Neuronal stem cell (in vitro differentiated cells): ENCODE data around the gene SLC23A3.

Source experiments
- DNase-seq: peaks from one replicate; pipeline ENCODE4 v3.0.0-alpha.2; 2013; ENCODE audit warnings: low spot score
- H2AFZ ChIP-seq: one replicate; pipeline ENCODE4 v1.6.1; 2013; ENCODE audit warnings: mild to moderate bottlenecking, low read length, inconsistent platforms
- H2AK5ac ChIP-seq: 2 replicates; pipeline ENCODE4 v1.6.1; 2013; ENCODE audit warnings: low read depth, mild to moderate bottlenecking, inconsistent platforms, low read length, moderate library complexity, mixed read lengths
- H2BK120ac ChIP-seq: 2 replicates; pipeline ENCODE4 v1.6.1; 2013; ENCODE audit warnings: low read depth, mild to moderate bottlenecking, inconsistent platforms, low read length, moderate library complexity, mixed read lengths
- H2BK12ac ChIP-seq: one replicate; pipeline ENCODE4 v1.6.1; 2013; ENCODE audit warnings: low read length, inconsistent platforms
- H2BK15ac ChIP-seq: 2 replicates; pipeline ENCODE4 v1.6.1; 2013; ENCODE audit warnings: mild to moderate bottlenecking, low read length, inconsistent platforms, mixed read lengths
- H2BK5ac ChIP-seq: one replicate; pipeline ENCODE4 v1.6.1; 2013; ENCODE audit warnings: inconsistent platforms, mild to moderate bottlenecking, low read length, moderate library complexity
- H3K14ac ChIP-seq: one replicate; pipeline ENCODE4 v1.6.1; 2013; ENCODE audit warnings: low read length, inconsistent platforms
- H3K18ac ChIP-seq: 2 replicates; pipeline ENCODE4 v1.6.1; 2013; ENCODE audit warnings: low read length, inconsistent platforms
- H3K23ac ChIP-seq: 2 replicates; pipeline ENCODE4 v1.6.1; 2013; ENCODE audit warnings: low read depth, mild to moderate bottlenecking, mixed read lengths, low read length, inconsistent platforms; ENCODE audit not compliant: poor library complexity
- H3K27ac ChIP-seq: replicated peaks from 3 replicates; pipeline ENCODE4 v1.5.1; 2013; ENCODE audit warnings: low read length, inconsistent platforms
- H3K27me3 ChIP-seq, 3 experiments: 2 replicates each; pipeline ENCODE4 v1.6.1; 2013; ENCODE audit warnings: low read length in 3 of 3, mild to moderate bottlenecking in 2 of 3, inconsistent platforms in 1 of 3, low read depth in 1 of 3, mixed read lengths in 1 of 3, moderate library complexity in 1 of 3; ENCODE audit not compliant: control insufficient read depth in 3 of 3, insufficient read depth in 3 of 3
- H3K36me3 ChIP-seq, 2 donors: replicated peaks in 1 of 2; 2 replicates each; pipeline ENCODE4 v1.6.1; 2013; ENCODE audit warnings: low read length in 2 of 2; ENCODE audit not compliant: control insufficient read depth in 2 of 2, insufficient read depth in 2 of 2
- H3K4ac ChIP-seq: 2 replicates; pipeline ENCODE4 v1.6.1; 2013; ENCODE audit warnings: inconsistent platforms, mild to moderate bottlenecking, low read length, moderate library complexity
- H3K4me1 ChIP-seq, 2 donors: 1 replicate in 1 of 2; 2 replicates in 1 of 2; pipeline ENCODE4 v1.6.1; 2013; ENCODE audit warnings: low read length in 2 of 2, low read depth in 1 of 2; ENCODE audit not compliant: control insufficient read depth in 2 of 2, insufficient read depth in 1 of 2
- H3K4me2 ChIP-seq: one replicate; pipeline ENCODE4 v1.6.1; 2013; ENCODE audit warnings: mild to moderate bottlenecking, low read length, inconsistent platforms; ENCODE audit not compliant: insufficient read depth, poor library complexity, severe bottlenecking
- H3K4me3 ChIP-seq, 2 donors: 2 replicates each; pipeline ENCODE4 v1.5.1; 2013; ENCODE audit warnings: low read length in 2 of 2, mild to moderate bottlenecking in 2 of 2, inconsistent platforms in 1 of 2, moderate library complexity in 1 of 2
- H3K79me1 ChIP-seq: one replicate; pipeline ENCODE4 v1.6.1; 2013; ENCODE audit warnings: low read depth, mild to moderate bottlenecking, inconsistent platforms, low read length, moderate library complexity
- H3K9ac ChIP-seq: one replicate; pipeline ENCODE4 v1.6.1; 2013; ENCODE audit warnings: mild to moderate bottlenecking, low read depth, low read length, inconsistent platforms; ENCODE audit not compliant: poor library complexity
- H3K9me3 ChIP-seq, 2 donors: replicated peaks in 1 of 2; 2 replicates each; pipeline versions ENCODE3 to v1.6.1; 2013; ENCODE audit warnings: low read length in 2 of 2, mild to moderate bottlenecking in 2 of 2, inconsistent platforms in 1 of 2, low read depth in 1 of 2, mixed read lengths in 1 of 2, moderate library complexity in 1 of 2; ENCODE audit not compliant: control insufficient read depth in 2 of 2, insufficient read depth in 1 of 2
- H4K8ac ChIP-seq: one replicate; pipeline ENCODE4 v1.6.1; 2013; ENCODE audit warnings: low read depth, mild to moderate bottlenecking, inconsistent platforms, low read length, moderate library complexity
- H4K91ac ChIP-seq: one replicate; pipeline ENCODE4 v1.6.1; 2013; ENCODE audit warnings: low read length, low read depth, mild to moderate bottlenecking, inconsistent platforms; ENCODE audit not compliant: poor library complexity
- WGBS, 2 donors: extraction: QIAGEN DNeasy Blood & Tissue Kit; methylation state at CpG; one replicate each; pipeline ENCODE4 v1.1.7; 2013; ENCODE audit warnings: missing lambda C conversion rate in 2 of 2, mixed read lengths in 1 of 2; ENCODE audit not compliant: insufficient read length in 2 of 2, insufficient replicate concordance in 1 of 2; ENCODE audit errors: extremely low coverage in 2 of 2; 5-methylcytosine and 5-hydroxymethylcytosine counted together

Gene SLC23A3

GRCh38 chr2:219213486-219214071 lies 43.8 kb upstream of the SLC23A3 start:
- H2AFZ ChIP-seq, result no peak overlapping the region
- no CpG with 5 or more reads among the region's 10 CpGs for WGBS, 2 donors
- H2AK5ac ChIP-seq, result no peak overlapping the region
- no peak overlapping the region for H2BK12ac ChIP-seq
- DNase-seq, result no peak
- no peak overlapping the region for H3K14ac ChIP-seq
- H3K36me3 ChIP-seq, result peaks cover 50 to 75% of the 10 kb centered on the region in 2 donors
- no peak overlapping the region for H2BK15ac ChIP-seq
- H2BK5ac ChIP-seq, result no peak overlapping the region
- no peak overlapping the region for H3K4ac ChIP-seq
- H3K4me1 ChIP-seq, result peaks cover 2 to 4% of the 10 kb centered on the region in 2 donors
- H3K9ac ChIP-seq, result no peak overlapping the region
- no peak overlapping the region for H3K4me3 ChIP-seq
- no peak overlapping the region for H2BK120ac ChIP-seq
- no peaks in the 10 kb centered on the region for H3K27me3 ChIP-seq
- no peak overlapping the region for H4K8ac ChIP-seq
- H3K18ac ChIP-seq, result no peak overlapping the region
- H3K23ac ChIP-seq, result no peak overlapping the region
- H3K9me3 ChIP-seq, result no peaks in the 10 kb centered on the region
- H3K4me2 ChIP-seq, result no peak overlapping the region
- H3K79me1 ChIP-seq, result no peaks in the 10 kb centered on the region
- H4K91ac ChIP-seq, result no peak overlapping the region
- H3K27ac ChIP-seq, result no peak overlapping the region

- Histone ChIP-seq H3K79me1 (no peaks in the 10 kb centered on the region), H3K4me1 (peaks cover 1 to 2% of the 10 kb centered on the region in 2 donors), H2BK15ac (no peak overlapping the region), H2BK120ac (no peak overlapping the region), H3K27ac (no peak overlapping the region), H3K4ac (no peak overlapping the region), H3K4me2 (no peak overlapping the region), H3K14ac (no peak overlapping the region), H3K27me3 (no peaks in the 10 kb centered on the region), H4K8ac (no peak overlapping the region), H3K9ac (peak overlapping the region; percentile 3), H3K4me3 (no peak overlapping the region), H2AFZ (no peak overlapping the region), H2BK12ac (no peak overlapping the region), H3K9me3 (no peaks in the 10 kb centered on the region), H4K91ac (no peak overlapping the region), H3K23ac (no peak overlapping the region), H2AK5ac (no peak overlapping the region), H2BK5ac (no peak overlapping the region), H3K18ac (no peak overlapping the region), H3K36me3 (peaks cover 54 to 81% of the 10 kb centered on the region in 2 donors)
- WGBS, 2 donors, result no CpG with 5 or more reads among the region's 8 CpGs
- no peak for DNase-seq
Observed at GRCh38 chr2:219213026-219213415, 43.2 kb upstream of the SLC23A3 start.

- no peak overlapping the region for H2AFZ ChIP-seq
- H3K79me1 ChIP-seq, result no peaks in the 10 kb centered on the region
- H3K36me3 ChIP-seq, result peaks cover 52 to 76% of the 10 kb centered on the region in 2 donors
- H3K9me3 ChIP-seq, result no peaks in the 10 kb centered on the region
- no CpG with 5 or more reads among the region's 9 CpGs for WGBS, 2 donors
- no peak overlapping the region for H2BK12ac ChIP-seq
- no peak overlapping the region for H4K91ac ChIP-seq
- H3K9ac ChIP-seq, result no peak overlapping the region
- no peak overlapping the region for H2BK5ac ChIP-seq
- H2AK5ac ChIP-seq, result no peak overlapping the region
- H3K14ac ChIP-seq, result no peak overlapping the region
- H3K23ac ChIP-seq, result no peak overlapping the region
- DNase-seq, result no peak
- no peak overlapping the region for H3K27ac ChIP-seq
- no peak overlapping the region for H2BK15ac ChIP-seq
- H3K18ac ChIP-seq, result no peak overlapping the region
- no peaks in the 10 kb centered on the region for H3K27me3 ChIP-seq
- H3K4me1 ChIP-seq, result peaks cover 7 to 8% of the 10 kb centered on the region in 2 donors
- H3K4me2 ChIP-seq, result no peak overlapping the region
- H4K8ac ChIP-seq, result no peak overlapping the region
- H2BK120ac ChIP-seq, result no peak overlapping the region
- no peak overlapping the region for H3K4ac ChIP-seq
- no peak overlapping the region for H3K4me3 ChIP-seq
Observed at GRCh38 chr2:219210886-219211362, 41.1 kb upstream of the SLC23A3 start.

- Histone ChIP-seq H3K18ac (no peak overlapping the region), H3K27me3 (no peaks in the 10 kb centered on the region), H2BK120ac (no peak overlapping the region), H2BK5ac (no peak overlapping the region), H3K23ac (no peak overlapping the region), H4K91ac (no peak overlapping the region), H3K9me3 (no peaks in the 10 kb centered on the region), H3K9ac (no peak overlapping the region), H4K8ac (no peak overlapping the region), H2AK5ac (no peak overlapping the region), H2AFZ (no peak overlapping the region), H2BK15ac (no peak overlapping the region), H2BK12ac (no peak overlapping the region), H3K14ac (no peak overlapping the region), H3K27ac (no peak overlapping the region), H3K79me1 (no peaks in the 10 kb centered on the region), H3K4me3 (no peak overlapping the region), H3K4ac (no peak overlapping the region), H3K4me2 (no peak overlapping the region), H3K36me3 (peaks cover 51 to 70% of the 10 kb centered on the region in 2 donors), H3K4me1 (peaks cover 7 to 8% of the 10 kb centered on the region in 2 donors)
- no peak for DNase-seq
- no CpG with 5 or more reads among the region's 24 CpGs for WGBS, 2 donors
Observed at GRCh38 chr2:219210196-219210885, 40.5 kb upstream of the SLC23A3 start.
